Astrocyte (in vitro differentiated cells and primary cell): ENCODE measurements around the gene TADA2A. TPM values are rescaled to one million over a fixed set of nuclear protein-coding genes. Genes with fewer than 3 reads are reported as not detected.

Source experiments
- DNase-seq: peaks from one replicate; pipeline ENCODE4 v3.0.0-alpha.2; 2010; ENCODE audit warnings: low read depth
- FAIRE-seq: peaks from 2 replicates; lab custom pipeline; 2011; peaks lifted over from hg19 to GRCh38; lab: Jason Lieb, UNC
- H2AFZ ChIP-seq: 2 replicates; pipeline ENCODE4 v1.6.0; 2012; ENCODE audit warnings: low read depth, low read length, inconsistent platforms
- H3K27ac ChIP-seq: 2 replicates; pipeline ENCODE4 v1.5.1; 2011; ENCODE audit warnings: low read depth, low read length, inconsistent platforms
- H3K27me3 ChIP-seq: 2 replicates; pipeline ENCODE4 v1.6.0; 2011; ENCODE audit warnings: low read length, inconsistent platforms; ENCODE audit not compliant: insufficient read depth
- H3K36me3 ChIP-seq: 2 replicates; pipeline ENCODE4 v1.5.1; 2011; ENCODE audit warnings: low read length, inconsistent platforms; ENCODE audit not compliant: insufficient read depth
- H3K4me1 ChIP-seq: 2 replicates; pipeline ENCODE4 v1.5.1; 2011; ENCODE audit warnings: low read length, inconsistent platforms; ENCODE audit not compliant: insufficient read depth
- H3K4me2 ChIP-seq: 2 replicates; pipeline ENCODE4 v1.6.0; 2012; ENCODE audit warnings: low read length, inconsistent platforms
- H3K4me3 ChIP-seq: 2 replicates; pipeline ENCODE4 v1.5.1; 2011; ENCODE audit warnings: low read depth, mild to moderate bottlenecking, low read length, inconsistent platforms; ENCODE audit not compliant: insufficient read depth
- H3K79me2 ChIP-seq: 2 replicates; pipeline ENCODE4 v1.6.0; 2012; ENCODE audit warnings: mild to moderate bottlenecking, low read length, inconsistent platforms; ENCODE audit not compliant: insufficient read depth
- H3K9ac ChIP-seq: 2 replicates; pipeline ENCODE4 v1.6.0; 2012; ENCODE audit warnings: mild to moderate bottlenecking, low read length, inconsistent platforms
- H3K9me3 ChIP-seq: 2 replicates; pipeline ENCODE4 v1.5.1; 2012; ENCODE audit warnings: low read depth, mild to moderate bottlenecking, low read length, inconsistent platforms; ENCODE audit not compliant: insufficient read depth
- H4K20me1 ChIP-seq: 2 replicates; pipeline ENCODE4 v1.6.0; 2012; ENCODE audit warnings: low read length, inconsistent platforms; ENCODE audit not compliant: insufficient read depth
- H3K27ac Mint-ChIP-seq: one replicate; pipeline ENCODE4 v1.8.0; 2021; ENCODE audit warnings: mild to moderate bottlenecking, mixed read lengths; ENCODE audit not compliant: unreplicated experiment
- H3K27me3 Mint-ChIP-seq: one replicate; pipeline ENCODE4 v1.8.0; 2021; ENCODE audit warnings: low read depth, mixed read lengths; ENCODE audit not compliant: unreplicated experiment
- H3K36me3 Mint-ChIP-seq: one replicate; pipeline ENCODE4 v1.8.0; 2021; ENCODE audit warnings: low read depth, mixed read lengths; ENCODE audit not compliant: unreplicated experiment
- H3K4me1 Mint-ChIP-seq: one replicate; pipeline ENCODE4 v1.8.0; 2021; ENCODE audit warnings: low read depth, mixed read lengths; ENCODE audit not compliant: unreplicated experiment
- H3K4me3 Mint-ChIP-seq: one replicate; pipeline ENCODE4 v1.8.0; 2021; ENCODE audit warnings: mild to moderate bottlenecking, moderate library complexity, mixed read lengths; ENCODE audit not compliant: unreplicated experiment
- H3K9me3 Mint-ChIP-seq: one replicate; pipeline ENCODE4 v1.8.0; 2021; ENCODE audit warnings: mild to moderate bottlenecking, mixed read lengths; ENCODE audit not compliant: unreplicated experiment
- EZH2 ChIP-seq: IDR thresholded peaks from 2 replicates; pipeline ENCODE4 v1.6.1; 2012; ENCODE audit warnings: mild to moderate bottlenecking, low read length, inconsistent platforms; ENCODE audit not compliant: insufficient read depth
- total RNA-seq: library from RNA; stranded (reverse); gene quantifications from 2 replicates; pipeline ENCODE4 v1.2.1, GENCODE V29; 2021
- TF ChIP-seq, protein P1 (sequence below): IDR thresholded peaks from 2 replicates; pipeline ENCODE4 v1.5.1; 2011; ENCODE audit warnings: low read depth, mild to moderate bottlenecking, inconsistent platforms, low read length, moderate library complexity; ENCODE audit not compliant: insufficient read depth

The TADA2A gene
- total RNA-seq, 1 donor from 2014 or later: 14.0 TPM

DNA sequence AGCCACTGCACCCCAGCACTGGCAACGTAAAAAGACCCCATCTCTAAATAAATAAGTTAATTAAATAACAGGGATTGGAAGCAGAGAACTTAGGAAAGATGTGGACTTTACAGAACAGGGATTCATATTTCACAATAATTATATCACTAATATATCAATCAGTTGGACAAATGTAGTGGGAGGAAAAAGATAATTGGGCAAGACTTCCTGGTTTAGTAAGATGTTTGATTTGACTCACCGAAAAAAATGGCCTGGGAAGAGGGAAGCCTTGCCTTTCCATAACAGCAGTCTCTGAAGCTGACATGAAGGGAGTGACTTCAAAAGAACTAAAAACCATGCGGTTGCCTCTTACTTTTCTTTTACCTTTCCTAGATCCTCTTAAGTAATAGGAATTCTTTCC lies 46.1 kb upstream of the TADA2A start:
- no peak overlapping the region for H3K4me3 Mint-ChIP-seq
- no peaks in the 10 kb centered on the region for H3K36me3 Mint-ChIP-seq
- H3K9ac ChIP-seq: no peak overlapping the region
- peaks cover 17% of the 10 kb centered on the region for H3K4me1 ChIP-seq
- H3K4me2 ChIP-seq: no peak overlapping the region
- no peak overlapping the region for H3K4me3 ChIP-seq
- H3K27me3 ChIP-seq: no peaks in the 10 kb centered on the region
- H3K4me1 Mint-ChIP-seq: peaks cover 15% of the 10 kb centered on the region
- no peaks in the 10 kb centered on the region for H3K9me3 Mint-ChIP-seq
- no peaks in the 10 kb centered on the region for H3K9me3 ChIP-seq
- no peak overlapping the region for H2AFZ ChIP-seq
- no peak for FAIRE-seq
- no peaks in the 10 kb centered on the region for H3K36me3 ChIP-seq
- no peak for TF ChIP-seq EZH2
- TF ChIP-seq, protein P1, sequence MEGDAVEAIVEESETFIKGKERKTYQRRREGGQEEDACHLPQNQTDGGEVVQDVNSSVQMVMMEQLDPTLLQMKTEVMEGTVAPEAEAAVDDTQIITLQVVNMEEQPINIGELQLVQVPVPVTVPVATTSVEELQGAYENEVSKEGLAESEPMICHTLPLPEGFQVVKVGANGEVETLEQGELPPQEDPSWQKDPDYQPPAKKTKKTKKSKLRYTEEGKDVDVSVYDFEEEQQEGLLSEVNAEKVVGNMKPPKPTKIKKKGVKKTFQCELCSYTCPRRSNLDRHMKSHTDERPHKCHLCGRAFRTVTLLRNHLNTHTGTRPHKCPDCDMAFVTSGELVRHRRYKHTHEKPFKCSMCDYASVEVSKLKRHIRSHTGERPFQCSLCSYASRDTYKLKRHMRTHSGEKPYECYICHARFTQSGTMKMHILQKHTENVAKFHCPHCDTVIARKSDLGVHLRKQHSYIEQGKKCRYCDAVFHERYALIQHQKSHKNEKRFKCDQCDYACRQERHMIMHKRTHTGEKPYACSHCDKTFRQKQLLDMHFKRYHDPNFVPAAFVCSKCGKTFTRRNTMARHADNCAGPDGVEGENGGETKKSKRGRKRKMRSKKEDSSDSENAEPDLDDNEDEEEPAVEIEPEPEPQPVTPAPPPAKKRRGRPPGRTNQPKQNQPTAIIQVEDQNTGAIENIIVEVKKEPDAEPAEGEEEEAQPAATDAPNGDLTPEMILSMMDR: no peak
- no peak overlapping the region for H3K27ac ChIP-seq
- peaks cover 20% of the 10 kb centered on the region for H4K20me1 ChIP-seq
- no peak overlapping the region for H3K27ac Mint-ChIP-seq
- DNase-seq: no peak
- no peaks in the 10 kb centered on the region for H3K27me3 Mint-ChIP-seq
- peaks cover 32% of the 10 kb centered on the region for H3K79me2 ChIP-seq

DNA sequence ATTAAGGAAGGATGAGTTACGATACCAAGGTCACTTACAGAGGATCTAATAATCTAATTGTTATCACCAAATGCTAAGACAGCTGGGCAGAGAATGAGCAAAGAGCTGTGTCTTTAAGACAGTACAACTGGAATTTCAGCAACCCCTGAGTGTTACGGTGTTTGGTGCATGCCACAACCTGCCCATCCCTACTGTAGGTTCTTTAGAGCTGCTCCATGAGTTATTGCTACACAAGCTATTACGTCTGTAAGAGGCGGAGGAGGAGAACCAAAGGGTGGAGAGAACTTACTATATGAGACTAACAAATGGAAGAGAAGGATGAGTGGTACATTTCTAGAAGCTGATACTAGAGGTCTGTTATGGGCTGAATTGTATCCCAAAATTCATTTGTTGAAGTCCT lies 45.1 kb upstream of the TADA2A start:
- Histone ChIP-seq H3K9ac (no peak overlapping the region), H3K4me2 (no peak overlapping the region), H3K4me1 (peaks cover 17% of the 10 kb centered on the region), H4K20me1 (peaks cover 18% of the 10 kb centered on the region), H3K9me3 (no peaks in the 10 kb centered on the region), H3K79me2 (peaks cover 23% of the 10 kb centered on the region), H3K27me3 (no peaks in the 10 kb centered on the region), H3K4me3 (no peak overlapping the region), H3K27ac (no peak overlapping the region), H2AFZ (no peak overlapping the region), H3K36me3 (no peaks in the 10 kb centered on the region)
- Mint-ChIP-seq H3K27me3 (no peaks in the 10 kb centered on the region), H3K4me3 (no peak overlapping the region), H3K36me3 (no peaks in the 10 kb centered on the region), H3K27ac (no peak overlapping the region), H3K9me3 (no peaks in the 10 kb centered on the region), H3K4me1 (peaks cover 12% of the 10 kb centered on the region)
- TF ChIP-seq, protein P1: no peak
- no peak for TF ChIP-seq EZH2
- DNase-seq (no peak), FAIRE-seq (no peak)

DNA sequence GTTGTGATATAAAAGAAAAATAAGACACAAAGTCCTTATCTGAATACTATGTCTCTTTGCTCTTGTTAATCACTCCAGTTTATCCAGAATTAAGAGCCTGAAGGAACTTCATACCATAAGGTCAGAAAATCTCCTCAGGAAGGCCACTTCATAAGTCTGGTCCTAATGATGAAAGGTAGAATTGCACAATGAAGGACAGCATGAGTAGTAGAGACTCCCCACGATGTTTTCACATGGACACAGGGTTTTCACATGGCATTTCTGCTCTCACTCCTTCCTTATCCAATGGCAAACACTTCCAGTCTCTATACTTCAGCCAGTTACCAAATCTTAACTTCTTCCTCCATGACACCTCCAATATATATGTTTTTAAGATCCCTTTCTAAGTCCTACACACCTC lies 41.1 kb upstream of the TADA2A start:
- no peaks in the 10 kb centered on the region for H3K9me3 Mint-ChIP-seq
- no peaks in the 10 kb centered on the region for H3K27me3 Mint-ChIP-seq
- no peaks in the 10 kb centered on the region for H4K20me1 ChIP-seq
- H3K27ac ChIP-seq: no peak overlapping the region
- no peaks in the 10 kb centered on the region for H3K36me3 ChIP-seq
- H2AFZ ChIP-seq: no peak overlapping the region
- TF ChIP-seq EZH2: no peak
- TF ChIP-seq, protein P1: no peak
- H3K36me3 Mint-ChIP-seq: no peaks in the 10 kb centered on the region
- H3K4me3 Mint-ChIP-seq: no peak overlapping the region
- no peak overlapping the region for H3K4me2 ChIP-seq
- DNase-seq: no peak
- H3K9me3 ChIP-seq: no peaks in the 10 kb centered on the region
- H3K9ac ChIP-seq: no peak overlapping the region
- H3K27me3 ChIP-seq: no peaks in the 10 kb centered on the region
- H3K27ac Mint-ChIP-seq: no peak overlapping the region
- no peaks in the 10 kb centered on the region for H3K4me1 ChIP-seq
- no peak overlapping the region for H3K4me3 ChIP-seq
- H3K79me2 ChIP-seq: no peaks in the 10 kb centered on the region
- no peak for FAIRE-seq
- H3K4me1 Mint-ChIP-seq: no peaks in the 10 kb centered on the region
